Psoas muscle (tissue), 8 donors: ENCODE results near the gene ZC2HC1B. TPM values are rescaled to one million over a fixed set of nuclear protein-coding genes. Genes with fewer than 3 reads are reported as not detected.
A peak's percentile ranks its signal among the peaks of the same experiment; 100 is the strongest.

Experiments used
- ATAC-seq, 4 donors: fragments of 200-7000 bp; cut with Tn5 transposase; one replicate each; pipeline ENCODE4 v1.9.1; 2020; ENCODE audit warnings: moderate library complexity in 3 of 4, mild to moderate bottlenecking in 2 of 4
- DNase-seq, 2 donors: peaks; one replicate each; pipeline ENCODE4 v3.0.0-alpha.2; 2020
- H3K27ac ChIP-seq: fragments of 200-600 bp; one replicate; pipeline ENCODE4 v1.8.0; 2022
- H3K27me3 ChIP-seq, 3 donors: fragments of 200-600 bp in 1 of 3; one replicate each; pipeline versions ENCODE4 v1.6.1 to v1.8.0; 2013 to 2022; ENCODE audit warnings: low read length in 2 of 3, mild to moderate bottlenecking in 2 of 3, moderate library complexity in 1 of 3; ENCODE audit not compliant: insufficient read depth in 3 of 3
- H3K36me3 ChIP-seq, 2 donors: fragments of 200-600 bp in 1 of 2; one replicate each; pipeline versions ENCODE4 v1.6.1 to v1.8.0; 2013 to 2022; ENCODE audit warnings: low read depth in 1 of 2, mild to moderate bottlenecking in 1 of 2, moderate library complexity in 1 of 2; ENCODE audit not compliant: insufficient read depth in 1 of 2
- H3K4me1 ChIP-seq: fragments of 200-600 bp; one replicate; pipeline ENCODE4 v1.8.0; 2022
- H3K4me3 ChIP-seq: fragments of 200-600 bp; one replicate; pipeline ENCODE4 v1.8.0; 2022; ENCODE audit warnings: mild to moderate bottlenecking
- H3K9me3 ChIP-seq: fragments of 200-600 bp; one replicate; pipeline ENCODE4 v1.8.0; 2022
- WGBS, 3 donors: extraction: QIAGEN DNeasy Blood & Tissue Kit; methylation state at CpG; one replicate each; pipeline versions ENCODE4 v1.1.6 to v1.1.7; 2013; 5-methylcytosine and 5-hydroxymethylcytosine counted together
- intact Hi-C, 2 donors: fragments of 100-400 bp; cut with DNase I; formaldehyde crosslinking; loops; one replicate each; pipeline versions ENCODE4 v1.11.0 to v1.14.2; 2022
- polyA plus RNA-seq, 3 donors: library from polyadenylated mRNA; stranded (reverse); fragments of 200-250 nt; gene quantifications; one replicate each; pipeline ENCODE4 v1.2.3, GENCODE V29; 2013
- total RNA-seq, 4 donors: library from RNA; stranded (reverse); fragmentation: NEBNext Ultra II Directional in 2 of 4; extraction: Animal tissue kit (Norgen Biotek cat#: 25700) in 2 of 4; gene quantifications; one replicate each; pipeline versions ENCODE4 v1.2.1 to v1.2.4, GENCODE V29; 2021 to 2023
- TF ChIP-seq, protein P1 (sequence below): fragments of 200-600 bp; IDR thresholded peaks from one replicate; pipeline ENCODE4 v1.8.0; 2022; ENCODE audit warnings: antibody characterized with exemption
- donor health status: healthy with polysubstance abuse.
- donor health status: DM: no; HTN: no; CAD: no; lungs with moderate emphysema.
- donor health status: Bipolar disorder and iron deficiency.
- donor health status: healthy.
- donor health status: DM: yes; HTN: yes; CAD: no.
- donor health status: DM: no; HTN: no; CAD: no.
- donor health status: DM: no; HTN: no; CAD: no.
- donor health status: DM: yes; HTN: yes; CAD: no.

ZC2HC1B gene
- total and polyA plus RNA-seq, 7 donors = 0.56 TPM; not detected in 6

DNA sequence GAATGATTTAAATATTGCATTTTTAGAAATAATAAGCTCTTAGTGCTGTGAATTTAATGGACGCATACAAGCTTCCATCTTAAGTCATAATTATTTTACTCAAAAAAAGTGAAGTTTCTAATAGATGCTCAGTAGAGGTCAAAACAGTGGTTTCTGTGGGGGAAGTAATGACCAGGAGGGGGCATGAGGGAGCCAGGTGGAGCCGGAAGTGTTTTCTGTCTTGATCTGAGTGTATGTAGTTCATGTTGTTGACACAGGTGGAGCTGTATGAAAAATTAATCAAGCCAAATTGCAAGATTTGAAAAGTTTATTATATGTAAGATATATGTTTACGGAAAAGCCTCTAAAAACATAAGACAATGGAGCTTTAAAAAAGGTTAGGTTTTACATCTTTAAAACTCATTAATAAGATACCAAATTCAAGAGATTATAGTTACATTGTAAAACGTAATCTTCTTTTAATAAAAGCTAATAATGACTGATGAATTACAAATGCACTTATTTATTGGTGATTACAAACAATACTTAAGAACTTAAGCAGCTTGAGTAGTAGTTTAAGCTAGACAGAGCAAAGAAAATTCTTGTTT lies 75.8 kb downstream of the ZC2HC1B start:
- Histone ChIP-seq H3K27ac (no peak overlapping the region), H3K27me3 (no peaks in the 10 kb centered on the region), H3K4me1 (no peaks in the 10 kb centered on the region), H3K36me3 (no peaks in the 10 kb centered on the region), H3K4me3 (no peak overlapping the region), H3K9me3 (no peaks in the 10 kb centered on the region)
- 49 to 65% (median 53%) methylated on average over 4 of the region's 4 CpGs for WGBS, 3 donors
- intact Hi-C loops = loop anchor here in 1 of 2 donors (2.0 to 5.0 kb wide), 2 partner anchors 73 to 363 kb away; no protein-coding TSS in a partner anchor
- no peak for ATAC-seq
- no peak for DNase-seq
- TF ChIP-seq, protein P1, sequence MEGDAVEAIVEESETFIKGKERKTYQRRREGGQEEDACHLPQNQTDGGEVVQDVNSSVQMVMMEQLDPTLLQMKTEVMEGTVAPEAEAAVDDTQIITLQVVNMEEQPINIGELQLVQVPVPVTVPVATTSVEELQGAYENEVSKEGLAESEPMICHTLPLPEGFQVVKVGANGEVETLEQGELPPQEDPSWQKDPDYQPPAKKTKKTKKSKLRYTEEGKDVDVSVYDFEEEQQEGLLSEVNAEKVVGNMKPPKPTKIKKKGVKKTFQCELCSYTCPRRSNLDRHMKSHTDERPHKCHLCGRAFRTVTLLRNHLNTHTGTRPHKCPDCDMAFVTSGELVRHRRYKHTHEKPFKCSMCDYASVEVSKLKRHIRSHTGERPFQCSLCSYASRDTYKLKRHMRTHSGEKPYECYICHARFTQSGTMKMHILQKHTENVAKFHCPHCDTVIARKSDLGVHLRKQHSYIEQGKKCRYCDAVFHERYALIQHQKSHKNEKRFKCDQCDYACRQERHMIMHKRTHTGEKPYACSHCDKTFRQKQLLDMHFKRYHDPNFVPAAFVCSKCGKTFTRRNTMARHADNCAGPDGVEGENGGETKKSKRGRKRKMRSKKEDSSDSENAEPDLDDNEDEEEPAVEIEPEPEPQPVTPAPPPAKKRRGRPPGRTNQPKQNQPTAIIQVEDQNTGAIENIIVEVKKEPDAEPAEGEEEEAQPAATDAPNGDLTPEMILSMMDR = peak; percentile 57

DNA sequence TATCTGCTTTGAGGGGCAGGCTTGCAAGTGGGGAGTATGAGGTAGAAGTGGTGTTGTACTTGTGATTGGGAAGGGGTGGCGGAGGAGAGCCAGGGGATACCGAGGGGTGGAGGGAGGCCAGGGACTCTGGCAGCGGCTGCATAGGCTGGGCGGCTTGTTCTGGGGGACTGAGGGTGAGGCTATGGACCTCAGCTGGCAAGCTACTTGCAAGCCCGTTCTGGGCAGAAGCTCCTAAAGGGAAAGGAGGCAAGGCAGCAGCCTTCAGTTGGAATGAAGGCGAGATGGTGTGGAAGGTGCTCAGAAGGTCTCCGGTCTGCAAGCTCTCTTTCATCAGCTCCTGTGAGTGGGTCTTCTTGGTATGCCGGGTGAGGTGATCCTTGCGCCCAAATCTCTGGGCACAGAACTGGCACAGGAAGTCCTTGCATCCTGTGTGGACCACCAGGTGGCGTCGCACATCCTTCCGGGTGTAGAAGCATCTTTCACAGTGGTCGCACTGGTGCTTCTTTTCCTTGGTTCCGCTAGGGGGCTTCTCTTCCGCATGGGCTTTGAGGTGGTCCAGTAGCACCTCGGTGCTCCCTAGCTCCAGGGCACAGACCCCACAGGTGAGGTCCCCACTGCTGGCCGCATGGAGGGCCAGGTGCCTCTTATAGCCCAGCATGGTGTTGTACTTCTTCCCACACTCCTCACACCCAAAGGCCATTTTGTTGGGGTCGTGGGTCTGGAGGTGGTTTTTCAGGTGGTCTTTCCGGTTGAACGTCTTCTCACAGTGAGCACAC lies 77.8 kb downstream of the ZC2HC1B start:
- intact Hi-C loops = loop anchor here in 1 of 2 donors (2.0 to 5.0 kb wide), 2 partner anchors 71 to 365 kb away; no protein-coding TSS in a partner anchor
- 69 to 74% (median 71%) methylated on average over 20 of the region's 20 CpGs for WGBS, 3 donors
- no peaks in the 10 kb centered on the region for H3K4me1 ChIP-seq
- TF ChIP-seq, protein P1 = peak; percentile 47
- DNase-seq (peak; percentile 26 to 64), ATAC-seq (peak in 2 of 4 donors; percentile 47 to 54)
- H3K9me3 ChIP-seq = no peaks in the 10 kb centered on the region
- H3K27me3 ChIP-seq = no peaks in the 10 kb centered on the region
- H3K36me3 ChIP-seq = peaks cover 0 to 3% of the 10 kb centered on the region in 2 donors
- no peak overlapping the region for H3K27ac ChIP-seq
- no peak overlapping the region for H3K4me3 ChIP-seq

DNA sequence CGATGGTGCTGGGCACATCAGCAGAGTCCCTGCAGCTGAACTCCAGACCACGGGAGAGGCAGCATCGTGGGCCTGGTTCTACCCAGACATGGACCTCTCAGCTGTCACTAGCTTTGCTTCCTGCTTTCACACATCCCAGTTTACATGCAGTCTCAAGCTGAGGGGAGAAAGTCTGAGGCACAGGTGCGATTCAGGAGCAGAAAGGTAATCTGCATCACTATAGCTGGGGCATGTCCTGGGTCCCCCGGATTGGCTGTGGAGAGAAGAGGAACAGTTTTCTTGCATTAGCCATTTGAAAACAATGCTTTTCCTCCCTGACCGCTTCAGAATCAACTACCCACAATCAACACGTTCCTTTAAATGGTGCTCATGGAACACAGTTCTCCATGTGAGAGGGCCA lies 83.9 kb downstream of the ZC2HC1B start:
- intact Hi-C loops = no loop called here
- WGBS, 3 donors = 89 to 91% (median 90%) methylated on average over 7 of the region's 7 CpGs
- H3K27me3 ChIP-seq = no peaks in the 10 kb centered on the region
- H3K9me3 ChIP-seq = no peaks in the 10 kb centered on the region
- no peak overlapping the region for H3K27ac ChIP-seq
- TF ChIP-seq, protein P1 = no peak
- DNase-seq (no peak), ATAC-seq (no peak)
- no peaks in the 10 kb centered on the region for H3K4me1 ChIP-seq
- no peak overlapping the region for H3K4me3 ChIP-seq
- H3K36me3 ChIP-seq = peaks cover 0 to 12% of the 10 kb centered on the region in 2 donors

DNA sequence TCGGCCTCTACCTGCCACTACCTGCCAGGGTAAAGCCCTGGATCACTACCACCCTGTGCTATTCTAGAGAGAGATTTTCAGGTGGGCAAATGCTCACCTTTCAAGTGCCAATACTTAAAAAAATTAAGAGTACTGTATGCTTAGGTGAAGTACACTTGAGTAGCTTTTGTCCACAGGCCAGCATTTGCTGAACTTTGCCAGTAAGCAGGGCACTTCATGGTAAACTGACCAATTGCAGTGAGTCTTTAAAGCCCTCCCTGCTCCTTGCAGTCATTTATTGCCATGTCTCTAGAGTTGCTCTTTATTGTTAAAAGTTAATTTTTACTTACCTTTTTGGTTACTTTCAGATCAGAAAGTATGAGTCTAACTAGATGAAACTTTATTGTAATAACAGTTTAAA lies 85.3 kb downstream of the ZC2HC1B start:
- WGBS, 3 donors = 96 to 100% (median 100%) methylated on average over 1 of the region's 1 CpG
- H3K27me3 ChIP-seq = no peaks in the 10 kb centered on the region

More for the DNA sequence above, 85.3 kb downstream of the ZC2HC1B start:
- Histone ChIP-seq H3K9me3 (no peaks in the 10 kb centered on the region), H3K27ac (no peak overlapping the region), H3K4me1 (no peaks in the 10 kb centered on the region), H3K4me3 (no peak overlapping the region), H3K36me3 (peaks cover 0 to 12% of the 10 kb centered on the region in 2 donors)
- intact Hi-C loops = no loop called here
- DNase-seq = no peak
- TF ChIP-seq, protein P1 = no peak
- ATAC-seq = no peak
